Loucy (cell line): ENCODE data around the gene WDR33.

ENCODE experiments used
- H2AFZ ChIP-seq: fragments of 200-600 bp; sonication (generic); 2 replicates; pipeline ENCODE4 v1.6.0; 2016; ENCODE audit warnings: antibody characterized with exemption, mild to moderate bottlenecking, low read length, moderate library complexity
- H3F3A ChIP-seq: fragments of 200-600 bp; 2 replicates; pipeline ENCODE4 v1.6.0; 2016; ENCODE audit warnings: antibody characterized with exemption, low read depth, mild to moderate bottlenecking
- H3K27me3 ChIP-seq: fragments of 200-600 bp; sonication (generic); 2 replicates; pipeline ENCODE4 v1.6.1; 2014; ENCODE audit warnings: low read length, mild to moderate bottlenecking; ENCODE audit not compliant: insufficient read depth, poor library complexity, severe bottlenecking
- H3K36me3 ChIP-seq: fragments of 200-600 bp; sonication (generic); 2 replicates; pipeline ENCODE4 v1.6.1; 2016; ENCODE audit warnings: low read length; ENCODE audit not compliant: insufficient read depth
- H3K4me1 ChIP-seq: fragments of 200-600 bp; sonication (generic); 2 replicates; pipeline ENCODE4 v1.5.1; 2014; ENCODE audit warnings: low read length, mild to moderate bottlenecking; ENCODE audit not compliant: insufficient read depth, poor library complexity, severe bottlenecking
- H3K4me2 ChIP-seq: fragments of 200-600 bp; sonication (generic); 2 replicates; pipeline ENCODE4 v1.6.0; 2014; ENCODE audit warnings: antibody characterized with exemption, low read length, low read depth, mild to moderate bottlenecking; ENCODE audit not compliant: poor library complexity, severe bottlenecking
- H3K4me3 ChIP-seq: fragments of 200-600 bp; sonication (generic); 2 replicates; pipeline ENCODE4 v1.5.1; 2014; ENCODE audit warnings: low read length, mild to moderate bottlenecking, mixed read lengths; ENCODE audit not compliant: poor library complexity, severe bottlenecking
- H3K79me2 ChIP-seq: fragments of 200-600 bp; sonication (generic); 2 replicates; pipeline ENCODE4 v1.6.1; 2014; ENCODE audit warnings: low read length; ENCODE audit not compliant: insufficient read depth
- H3K9ac ChIP-seq: fragments of 200-600 bp; sonication (generic); 2 replicates; pipeline ENCODE4 v1.6.0; 2014; ENCODE audit warnings: mild to moderate bottlenecking, low read depth, low read length, moderate library complexity; ENCODE audit not compliant: poor library complexity, severe bottlenecking
- H3K9me2 ChIP-seq: fragments of 200-600 bp; sonication (generic); replicated peaks from 2 replicates; pipeline ENCODE4 v1.6.1; 2016; ENCODE audit warnings: low read depth, low read length, mixed read lengths
- H3K9me3 ChIP-seq: fragments of 200-600 bp; sonication (generic); 2 replicates; pipeline ENCODE4 v1.6.1; 2014; ENCODE audit warnings: mild to moderate bottlenecking, antibody characterized with exemption, low read length, low read depth; ENCODE audit not compliant: insufficient read depth
- H4K20me1 ChIP-seq: fragments of 200-600 bp; sonication (generic); 2 replicates; pipeline ENCODE4 v1.6.0; 2014; ENCODE audit warnings: antibody characterized with exemption, low read length, mild to moderate bottlenecking; ENCODE audit not compliant: insufficient read depth, poor library complexity, severe bottlenecking
- EZH2phosphoT487 ChIP-seq: fragments of 200-600 bp; IDR thresholded peaks from 2 replicates; pipeline ENCODE4 v1.6.1; 2018; ENCODE audit warnings: antibody characterized with exemption, mild to moderate bottlenecking, moderate library complexity, borderline replicate concordance

The WDR33 gene

DNA sequence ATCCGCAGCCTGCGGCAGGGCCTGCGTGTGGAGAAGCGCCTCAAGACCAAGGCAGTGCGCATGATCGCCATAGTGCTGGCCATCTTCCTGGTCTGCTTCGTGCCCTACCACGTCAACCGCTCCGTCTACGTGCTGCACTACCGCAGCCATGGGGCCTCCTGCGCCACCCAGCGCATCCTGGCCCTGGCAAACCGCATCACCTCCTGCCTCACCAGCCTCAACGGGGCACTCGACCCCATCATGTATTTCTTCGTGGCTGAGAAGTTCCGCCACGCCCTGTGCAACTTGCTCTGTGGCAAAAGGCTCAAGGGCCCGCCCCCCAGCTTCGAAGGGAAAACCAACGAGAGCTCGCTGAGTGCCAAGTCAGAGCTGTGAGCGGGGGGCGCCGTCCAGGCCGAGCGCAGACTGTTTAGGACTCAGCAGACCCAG is 159.6 kb downstream of the WDR33 start:
- Histone ChIP-seq H3K9ac (no peak overlapping the region), H3K9me3 (no peaks in the 10 kb centered on the region), H3K27me3 (no peaks in the 10 kb centered on the region), H3K4me1 (peaks cover 20% of the 10 kb centered on the region), H3K9me2 (no peaks in the 10 kb centered on the region), H3K79me2 (no peaks in the 10 kb centered on the region), H2AFZ (no peak overlapping the region), H3K4me2 (no peak overlapping the region), H4K20me1 (no peaks in the 10 kb centered on the region), H3K36me3 (no peaks in the 10 kb centered on the region), H3K4me3 (no peak overlapping the region), H3F3A (no peaks in the 10 kb centered on the region)
- no peak for TF ChIP-seq EZH2phosphoT487
